Bronchial epithelial cell (primary cell): ENCODE results near the gene PPM1G. TPM values are rescaled to one million over a fixed set of nuclear protein-coding genes. Genes with fewer than 3 reads are reported as not detected.
A peak's percentile ranks its signal among the peaks of the same experiment; 100 is the strongest.

ENCODE experiments used
- DNase-seq: peaks from one replicate; pipeline ENCODE4 v3.0.0-alpha.2; 2010; ENCODE audit warnings: low read depth
- FAIRE-seq: peaks from 2 replicates; lab custom pipeline; 2011; peaks lifted over from hg19 to GRCh38; lab: Jason Lieb, UNC
- H3K27me3 ChIP-seq: 2 replicates; pipeline ENCODE4 v1.5.1; 2011; ENCODE audit warnings: low read length; ENCODE audit not compliant: control insufficient read depth, insufficient read depth
- H3K36me3 ChIP-seq: 2 replicates; pipeline ENCODE4 v1.5.1; 2011; ENCODE audit warnings: low read length; ENCODE audit not compliant: control insufficient read depth, insufficient read depth
- H3K4me3 ChIP-seq: 2 replicates; pipeline ENCODE4 v1.5.1; 2011; ENCODE audit warnings: mild to moderate bottlenecking, low read depth, low read length, control low read depth
- CTCF ChIP-seq: IDR thresholded peaks from 2 replicates; pipeline ENCODE4 v1.5.1; 2011; ENCODE audit warnings: mild to moderate bottlenecking, moderate library complexity, low read length, control low read depth, inconsistent platforms; ENCODE audit not compliant: insufficient read depth, severe bottlenecking
- total RNA-seq: library from RNA; depleted of rRNA; stranded (reverse); fragments of >200 nt; gene quantifications from 2 replicates; pipeline ENCODE4 v1.2.1, GENCODE V29; 2014

PPM1G gene
- total RNA-seq, 1 donor from 2014 or later, result 143 TPM

DNA sequence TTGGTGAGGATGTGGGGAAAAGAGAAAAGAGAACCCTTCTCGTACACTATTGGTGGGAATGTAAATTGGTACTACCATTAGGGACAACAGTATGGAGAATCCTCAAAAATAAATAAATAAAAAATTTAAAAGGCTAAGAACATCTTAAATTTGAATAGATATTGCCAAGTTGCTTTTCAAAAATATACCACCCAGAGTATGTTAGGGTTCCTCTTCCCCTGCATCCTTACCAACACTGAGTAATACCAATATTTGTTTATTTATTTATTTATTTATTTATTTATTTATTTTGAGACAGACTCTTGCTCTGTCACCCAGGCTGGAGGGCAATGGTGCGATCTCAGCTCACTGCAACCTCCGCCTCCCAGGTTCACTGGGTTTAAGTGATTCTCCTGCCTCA lies 13.6 kb upstream of the PPM1G start:
- no peaks in the 10 kb centered on the region for H3K36me3 ChIP-seq
- no peak overlapping the region for H3K4me3 ChIP-seq
- no peak for FAIRE-seq
- no peak for TF ChIP-seq CTCF
- H3K27me3 ChIP-seq, result no peaks in the 10 kb centered on the region
- no peak for DNase-seq

- H3K36me3 ChIP-seq, result no peaks in the 10 kb centered on the region
- no peak overlapping the region for H3K4me3 ChIP-seq
- TF ChIP-seq CTCF, result no peak
- FAIRE-seq, result no peak
- no peaks in the 10 kb centered on the region for H3K27me3 ChIP-seq
- no peak for DNase-seq
Observed at GRCh38 chr2:27421660-27422250, 12.4 kb upstream of the PPM1G start.

DNA sequence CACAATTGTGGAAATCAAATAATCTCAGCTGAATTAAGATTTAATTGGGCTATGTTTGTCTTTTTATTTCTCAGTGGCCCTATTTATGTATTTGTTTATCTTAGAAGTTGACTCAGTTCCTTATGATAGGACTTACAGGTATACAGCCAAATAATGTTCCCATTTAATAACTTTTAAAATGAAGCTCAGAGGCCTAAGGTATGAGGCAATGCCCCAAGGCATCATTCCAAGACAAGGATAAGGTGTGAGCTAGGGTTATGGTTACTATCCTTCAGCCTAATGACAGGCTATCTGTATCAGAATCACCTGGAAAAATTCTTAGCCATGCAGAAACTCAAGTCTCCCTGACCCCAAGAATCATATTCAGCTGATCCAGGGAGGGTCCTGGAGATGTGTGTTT lies 11.6 kb upstream of the PPM1G start:
- H3K36me3 ChIP-seq, result no peaks in the 10 kb centered on the region

DNA sequence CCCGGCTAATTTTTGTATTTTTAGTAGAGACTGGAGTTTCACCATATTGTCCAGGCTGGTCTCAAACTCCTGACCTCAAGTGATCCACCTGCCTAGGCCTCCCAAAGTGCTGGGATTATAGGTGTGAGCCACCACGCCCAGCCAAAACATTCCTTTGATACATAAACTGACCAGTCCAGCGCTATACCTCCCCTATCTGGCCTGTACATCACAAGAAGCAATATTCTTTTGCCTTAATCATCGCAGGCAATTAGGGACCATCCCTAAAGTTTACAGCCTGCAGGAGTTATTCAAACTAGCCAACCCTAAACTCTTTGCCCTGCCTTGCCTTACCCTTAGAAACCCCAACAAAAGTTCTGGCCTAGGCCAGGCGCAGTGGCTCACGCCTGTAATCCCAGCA lies 6.8 kb upstream of the PPM1G start:
- H3K27me3 ChIP-seq, result no peaks in the 10 kb centered on the region
- FAIRE-seq (no peak), DNase-seq (no peak)
- no peak for TF ChIP-seq CTCF
- no peaks in the 10 kb centered on the region for H3K36me3 ChIP-seq
- no peak overlapping the region for H3K4me3 ChIP-seq

More for the DNA sequence above, 11.6 kb upstream of the PPM1G start:
- FAIRE-seq (no peak), DNase-seq (peak; percentile 35)
- Histone ChIP-seq H3K27me3 (no peaks in the 10 kb centered on the region), H3K4me3 (no peak overlapping the region)
- no peak for TF ChIP-seq CTCF

DNA sequence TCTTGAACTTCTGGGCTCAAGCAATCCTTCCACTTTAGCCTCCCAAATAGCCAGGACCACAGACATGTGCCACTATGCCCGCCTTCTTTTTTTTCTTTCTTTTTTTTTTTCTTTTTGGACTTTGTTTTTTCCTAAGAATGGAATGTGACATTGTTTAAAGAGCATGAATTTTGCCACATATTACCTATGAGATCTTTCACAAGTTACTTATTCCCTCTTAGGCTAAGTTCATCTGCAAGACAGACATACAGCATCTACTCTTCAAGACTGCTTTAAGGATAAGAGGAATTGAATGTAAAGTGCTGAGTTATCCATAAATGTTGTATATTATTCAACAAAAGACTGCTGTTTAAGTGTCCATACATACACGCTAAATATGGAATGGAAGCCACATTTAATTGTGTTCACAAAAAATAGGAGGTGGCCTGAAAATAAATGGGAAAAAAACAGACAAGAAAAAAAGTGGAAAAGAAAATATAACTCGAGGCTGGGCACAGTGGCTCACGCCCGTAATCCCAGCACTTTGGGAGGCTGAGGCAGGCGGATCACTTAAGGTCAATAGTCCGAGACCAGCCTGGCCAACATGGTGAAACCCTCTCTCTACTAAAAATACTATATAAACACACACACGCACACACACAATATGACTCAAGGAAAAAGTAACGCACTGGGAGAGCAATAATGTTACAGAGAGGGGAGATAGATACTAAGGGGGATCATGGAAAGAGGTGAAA lies 3.2 kb upstream of the PPM1G start:
- Histone ChIP-seq H3K4me3 (no peak overlapping the region), H3K27me3 (no peaks in the 10 kb centered on the region), H3K36me3 (no peaks in the 10 kb centered on the region)
- DNase-seq (no peak), FAIRE-seq (no peak)
- no peak for TF ChIP-seq CTCF
